ENCODE results near the gene MYL7. TPM values are rescaled to one million over a fixed set of nuclear protein-coding genes. Genes with fewer than 3 reads are reported as not detected.

Gene MYL7
- total and polyA plus RNA-seq, 2 experiments from 2014 or later: 4.8 TPM; not detected in 1

DNA sequence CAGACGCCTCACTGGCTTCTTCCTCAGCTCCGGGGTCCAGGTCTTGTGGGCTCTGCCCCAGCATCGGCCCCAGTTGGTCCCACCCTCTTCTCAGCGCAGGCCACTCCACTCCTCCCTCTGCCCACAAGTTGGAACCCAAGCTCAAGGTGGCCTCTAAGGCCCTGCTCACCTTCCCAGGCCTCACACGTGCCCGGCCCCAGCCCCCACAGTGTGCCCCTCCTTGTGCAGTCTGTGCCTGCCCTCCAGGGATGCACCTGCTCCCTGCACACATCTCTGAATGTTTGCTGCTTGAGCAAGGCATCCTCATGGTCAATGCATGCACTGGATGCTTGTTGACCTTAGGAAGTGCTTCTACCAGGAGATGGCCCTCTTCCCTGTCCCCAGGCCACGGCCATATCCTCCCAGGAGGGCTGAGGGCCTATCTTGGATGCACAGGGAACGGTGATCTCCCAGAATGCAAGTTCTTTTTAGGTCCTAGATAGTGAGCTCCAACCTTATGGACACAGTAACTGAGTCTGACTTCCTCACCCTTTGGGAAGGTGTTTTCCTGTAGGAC, 44.7 kb downstream of the MYL7 start:
- no peaks in the 10 kb centered on the region for H4K20me1 ChIP-seq (replicated peaks; ENCODE audit: insufficient read depth)
- Mint-ChIP-seq H3K9me3 (no peaks in the 10 kb centered on the region), H3K4me1 (peaks cover 11% of the 10 kb centered on the region), H3K27me3 (ENCODE audit: insufficient read depth, low read depth, poor library complexity) (peaks cover 15% of the 10 kb centered on the region), H3K27ac (no peak overlapping the region), H3K4me3 (no peak overlapping the region), H3K36me3 (ENCODE audit: low read depth) (no peaks in the 10 kb centered on the region)
- H3K27me3 ChIP-seq (ENCODE audit: insufficient read depth): no peaks in the 10 kb centered on the region
- no peak overlapping the region for H3K27ac ChIP-seq (ENCODE audit: low read depth)
- H3K4me3 ChIP-seq: no peak overlapping the region
- no peaks in the 10 kb centered on the region for H3F3A ChIP-seq (replicated peaks; ENCODE audit: low read depth)
- no peaks in the 10 kb centered on the region for H3K79me2 ChIP-seq (replicated peaks; ENCODE audit: insufficient read depth)
- no peaks in the 10 kb centered on the region for H3K4me1 ChIP-seq (ENCODE audit: insufficient read depth)
- DNase-seq (ENCODE audit: low spot score) (no peak), ATAC-seq (no peak)
- no peak overlapping the region for H2AFZ ChIP-seq
- H3K36me3 ChIP-seq (ENCODE audit: insufficient read depth): no peaks in the 10 kb centered on the region
- H3K9me2 ChIP-seq (ENCODE audit: insufficient read depth): no peaks in the 10 kb centered on the region
- TF ChIP-seq POLR2AphosphoS5 (IDR thresholded peaks at IDR 0.05; ENCODE audit: low read depth) (no peak), JUNB (IDR thresholded peaks at IDR 0.05; ENCODE audit: unreplicated experiment) (no peak)
- TF ChIP-seq, protein P1, sequence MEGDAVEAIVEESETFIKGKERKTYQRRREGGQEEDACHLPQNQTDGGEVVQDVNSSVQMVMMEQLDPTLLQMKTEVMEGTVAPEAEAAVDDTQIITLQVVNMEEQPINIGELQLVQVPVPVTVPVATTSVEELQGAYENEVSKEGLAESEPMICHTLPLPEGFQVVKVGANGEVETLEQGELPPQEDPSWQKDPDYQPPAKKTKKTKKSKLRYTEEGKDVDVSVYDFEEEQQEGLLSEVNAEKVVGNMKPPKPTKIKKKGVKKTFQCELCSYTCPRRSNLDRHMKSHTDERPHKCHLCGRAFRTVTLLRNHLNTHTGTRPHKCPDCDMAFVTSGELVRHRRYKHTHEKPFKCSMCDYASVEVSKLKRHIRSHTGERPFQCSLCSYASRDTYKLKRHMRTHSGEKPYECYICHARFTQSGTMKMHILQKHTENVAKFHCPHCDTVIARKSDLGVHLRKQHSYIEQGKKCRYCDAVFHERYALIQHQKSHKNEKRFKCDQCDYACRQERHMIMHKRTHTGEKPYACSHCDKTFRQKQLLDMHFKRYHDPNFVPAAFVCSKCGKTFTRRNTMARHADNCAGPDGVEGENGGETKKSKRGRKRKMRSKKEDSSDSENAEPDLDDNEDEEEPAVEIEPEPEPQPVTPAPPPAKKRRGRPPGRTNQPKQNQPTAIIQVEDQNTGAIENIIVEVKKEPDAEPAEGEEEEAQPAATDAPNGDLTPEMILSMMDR (conservative IDR thresholded peaks at IDR 0.05; ENCODE audit: low read depth in 2 of 2): 0 out of 4 replicates have a peak, but pooled peaks of 1 of the 2 experiments have one; percentile 10
- no peak overlapping the region for H3K4me2 ChIP-seq

DNA sequence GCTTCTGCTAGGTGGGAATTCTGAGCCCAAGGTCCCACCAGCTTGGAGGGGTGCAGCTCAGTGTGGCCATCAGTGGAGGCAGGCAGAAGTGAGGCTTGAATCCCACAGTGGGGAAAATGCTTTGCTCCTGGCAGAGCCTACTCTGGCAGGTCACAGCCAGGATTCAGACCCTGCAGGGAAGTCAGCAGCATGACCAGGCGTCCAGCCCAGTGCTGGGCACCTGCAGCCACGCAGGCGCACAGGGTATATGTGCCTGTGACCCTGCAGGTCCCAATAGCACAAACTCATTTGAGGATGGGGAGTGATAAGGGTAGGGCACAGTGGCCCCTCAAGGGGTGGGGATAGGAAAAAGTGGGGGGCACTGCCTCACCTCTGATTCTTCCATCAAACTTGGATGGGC, 45.4 kb downstream of the MYL7 start:
- H3K4me3 Mint-ChIP-seq: no peak overlapping the region
- DNase-seq (ENCODE audit: low spot score): no peak

DNA sequence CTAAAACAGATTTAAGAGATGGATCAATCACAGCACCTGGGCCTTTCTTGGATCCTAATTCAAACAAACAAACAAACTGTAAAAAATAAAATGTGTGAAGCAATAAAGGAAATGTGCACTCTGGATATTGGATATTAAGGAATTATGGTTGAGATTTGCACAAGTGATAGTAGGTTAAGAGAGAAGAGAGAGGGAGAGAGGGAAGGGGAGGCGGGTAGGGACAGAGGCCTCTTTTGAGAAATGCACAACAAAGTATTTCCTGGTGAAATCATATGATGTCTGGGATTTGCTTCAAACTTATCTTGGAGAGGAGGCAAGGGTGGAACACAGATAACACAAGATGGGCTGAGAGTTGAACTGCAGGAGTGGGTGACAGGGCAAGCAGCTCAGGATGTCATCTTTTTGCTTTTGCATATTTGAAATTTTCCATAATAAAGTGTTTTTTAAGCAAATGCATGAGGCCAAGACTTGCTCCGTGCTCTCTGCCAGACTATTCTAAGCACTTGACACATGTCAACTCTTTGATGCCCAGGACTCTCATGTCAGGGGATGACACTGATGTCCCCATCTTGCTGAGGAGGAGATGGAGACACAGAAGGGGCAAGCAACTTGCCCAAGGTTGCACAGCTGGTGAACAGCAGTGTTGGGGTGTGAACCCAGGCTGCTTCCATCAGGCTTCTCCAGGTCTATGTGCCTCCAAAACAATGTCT, 46.1 kb downstream of the MYL7 start:
- H3F3A ChIP-seq (replicated peaks; ENCODE audit: low read depth): no peaks in the 10 kb centered on the region
- Mint-ChIP-seq H3K4me1 (peaks cover 8% of the 10 kb centered on the region), H3K36me3 (ENCODE audit: low read depth) (no peaks in the 10 kb centered on the region), H3K4me3 (no peak overlapping the region), H3K9me3 (no peaks in the 10 kb centered on the region), H3K27me3 (ENCODE audit: insufficient read depth, low read depth, poor library complexity) (peaks cover 17% of the 10 kb centered on the region), H3K27ac (no peak overlapping the region)
- no peak overlapping the region for H3K4me2 ChIP-seq
- no peaks in the 10 kb centered on the region for H3K4me1 ChIP-seq (ENCODE audit: insufficient read depth)
- no peaks in the 10 kb centered on the region for H4K20me1 ChIP-seq (replicated peaks; ENCODE audit: insufficient read depth)
- H3K36me3 ChIP-seq (ENCODE audit: insufficient read depth): no peaks in the 10 kb centered on the region
- H2AFZ ChIP-seq: no peak overlapping the region
- no peak for DNase-seq (ENCODE audit: low spot score)
- H3K27ac ChIP-seq (ENCODE audit: low read depth): no peak overlapping the region
- H3K4me3 ChIP-seq: no peak overlapping the region
- no peaks in the 10 kb centered on the region for H3K9me2 ChIP-seq (ENCODE audit: insufficient read depth)
- no peaks in the 10 kb centered on the region for H3K79me2 ChIP-seq (replicated peaks; ENCODE audit: insufficient read depth)
- no peak for ATAC-seq
- no peaks in the 10 kb centered on the region for H3K27me3 ChIP-seq (ENCODE audit: insufficient read depth)
- TF ChIP-seq NANOG (IDR thresholded peaks at IDR 0.05; ENCODE audit: borderline replicate concordance) (no peak), STAT1 (IDR thresholded peaks at IDR 0.05; ENCODE audit: unreplicated experiment) (no peak), ZNF114 (CRISPR knock-in tag; IDR thresholded peaks at IDR 0.05) (no peak), ZNF331 (CRISPR knock-in tag; IDR thresholded peaks at IDR 0.05; ENCODE audit: low read depth) (no peak), JUNB (IDR thresholded peaks at IDR 0.05; ENCODE audit: unreplicated experiment) (no peak), EZH2phosphoT487 (IDR thresholded peaks at IDR 0.05; ENCODE audit: unreplicated experiment) (no peak), CREB1 (CRISPR knock-in tag; IDR thresholded peaks at IDR 0.05; ENCODE audit: low read depth) (no peak)
- TF ChIP-seq, protein P2, sequence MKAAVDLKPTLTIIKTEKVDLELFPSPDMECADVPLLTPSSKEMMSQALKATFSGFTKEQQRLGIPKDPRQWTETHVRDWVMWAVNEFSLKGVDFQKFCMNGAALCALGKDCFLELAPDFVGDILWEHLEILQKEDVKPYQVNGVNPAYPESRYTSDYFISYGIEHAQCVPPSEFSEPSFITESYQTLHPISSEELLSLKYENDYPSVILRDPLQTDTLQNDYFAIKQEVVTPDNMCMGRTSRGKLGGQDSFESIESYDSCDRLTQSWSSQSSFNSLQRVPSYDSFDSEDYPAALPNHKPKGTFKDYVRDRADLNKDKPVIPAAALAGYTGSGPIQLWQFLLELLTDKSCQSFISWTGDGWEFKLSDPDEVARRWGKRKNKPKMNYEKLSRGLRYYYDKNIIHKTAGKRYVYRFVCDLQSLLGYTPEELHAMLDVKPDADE (IDR thresholded peaks at IDR 0.05): no peak

More for the DNA sequence above, 45.4 kb downstream of the MYL7 start:
- H3K27ac ChIP-seq (ENCODE audit: low read depth): no peak overlapping the region
- no peaks in the 10 kb centered on the region for H3K4me1 ChIP-seq (ENCODE audit: insufficient read depth)
- no peaks in the 10 kb centered on the region for H3K79me2 ChIP-seq (replicated peaks; ENCODE audit: insufficient read depth)
- Mint-ChIP-seq H3K27me3 (ENCODE audit: insufficient read depth, low read depth, poor library complexity) (peaks cover 16% of the 10 kb centered on the region), H3K36me3 (ENCODE audit: low read depth) (no peaks in the 10 kb centered on the region), H3K27ac (no peak overlapping the region), H3K4me1 (peaks cover 11% of the 10 kb centered on the region), H3K9me3 (no peaks in the 10 kb centered on the region)
- no peak overlapping the region for H2AFZ ChIP-seq
- H3F3A ChIP-seq (replicated peaks; ENCODE audit: low read depth): no peaks in the 10 kb centered on the region
- H3K4me3 ChIP-seq: no peak overlapping the region
- no peaks in the 10 kb centered on the region for H4K20me1 ChIP-seq (replicated peaks; ENCODE audit: insufficient read depth)
- H3K9me2 ChIP-seq (ENCODE audit: insufficient read depth): no peaks in the 10 kb centered on the region
- ATAC-seq: no peak
- TF ChIP-seq ZNF331 (CRISPR knock-in tag; IDR thresholded peaks at IDR 0.05; ENCODE audit: low read depth) (no peak), JUNB (IDR thresholded peaks at IDR 0.05; ENCODE audit: unreplicated experiment) (no peak), EZH2phosphoT487 (IDR thresholded peaks at IDR 0.05; ENCODE audit: unreplicated experiment) (no peak)
- no peaks in the 10 kb centered on the region for H3K36me3 ChIP-seq (ENCODE audit: insufficient read depth)
- no peaks in the 10 kb centered on the region for H3K27me3 ChIP-seq (ENCODE audit: insufficient read depth)
- H3K4me2 ChIP-seq: no peak overlapping the region
